BE2C (cell line): ENCODE results near the gene FCRL5.
"Not testable (repeated sequence)": the region's sequence is repeated elsewhere in the genome, so short reads cannot be mapped to it uniquely, and the experiment has no call there.

Experiments used
- DNase-seq: peaks from one replicate; pipeline ENCODE4 v3.0.0-alpha.2; 2020
- H3K27me3 ChIP-seq: fragments of 250-450 bp; sonication (Bioruptor Pico); 2 replicates; pipeline ENCODE4 v1.5.1; 2020; ENCODE audit warnings: mild to moderate bottlenecking
- H3K36me3 ChIP-seq: fragments of 250-450 bp; sonication (Bioruptor Pico); 2 replicates; pipeline ENCODE4 v1.5.1; 2020; ENCODE audit warnings: mild to moderate bottlenecking
- H3K4me1 ChIP-seq: fragments of 250-450 bp; sonication (Bioruptor Pico); 2 replicates; pipeline ENCODE4 v1.5.1; 2020
- H3K4me3 ChIP-seq: 2 replicates; pipeline ENCODE4 v1.5.1; 2011; ENCODE audit warnings: low read depth, low read length
- H3K9me3 ChIP-seq: fragments of 250-450 bp; sonication (Bioruptor Pico); 2 replicates; pipeline ENCODE4 v1.5.1; 2020
- CTCF ChIP-seq: IDR thresholded peaks from 2 replicates; pipeline ENCODE4 v1.5.1; 2012; ENCODE audit warnings: mild to moderate bottlenecking, low read depth, low read length

FCRL5 gene

GRCh38 chr1:157574836-157575235 is 22.5 kb upstream of the FCRL5 start:
- Histone ChIP-seq H3K27me3 (peaks cover 4% of the 10 kb centered on the region; the same call in 1 of the 2 replicates), H3K9me3 (no peaks in the 10 kb centered on the region), H3K4me1 (no peaks in the 10 kb centered on the region), H3K4me3 (no peak overlapping the region), H3K36me3 (no peaks in the 10 kb centered on the region)
- no peak for DNase-seq
- no peak for TF ChIP-seq CTCF

- Histone ChIP-seq H3K9me3 (no peaks in the 10 kb centered on the region), H3K4me3 (no peak overlapping the region), H3K36me3 (no peaks in the 10 kb centered on the region), H3K27me3 (no peaks in the 10 kb centered on the region), H3K4me1 (no peaks in the 10 kb centered on the region)
- no peak for DNase-seq
- no peak for TF ChIP-seq CTCF
Observed at GRCh38 chr1:157566484-157567300, 14.4 kb upstream of the FCRL5 start.

GRCh38 chr1:157562515-157562914 is 10.2 kb upstream of the FCRL5 start:
- no peak for DNase-seq
- no peak for TF ChIP-seq CTCF
- no peaks in the 10 kb centered on the region for H3K27me3 ChIP-seq
- H3K9me3 ChIP-seq = no peaks in the 10 kb centered on the region
- H3K36me3 ChIP-seq = no peaks in the 10 kb centered on the region
- H3K4me1 ChIP-seq = no peaks in the 10 kb centered on the region
- H3K4me3 ChIP-seq = no peak overlapping the region

- no peak for DNase-seq
- Histone ChIP-seq H3K36me3 (no peaks in the 10 kb centered on the region), H3K9me3 (no peaks in the 10 kb centered on the region), H3K4me1 (no peaks in the 10 kb centered on the region), H3K27me3 (no peaks in the 10 kb centered on the region), H3K4me3 (no peak overlapping the region)
- no peak for TF ChIP-seq CTCF
Observed at GRCh38 chr1:157558119-157558518, 5.8 kb upstream of the FCRL5 start.

- not testable (repeated sequence) for H3K27me3 ChIP-seq, H3K9me3 ChIP-seq, DNase-seq, H3K4me3 ChIP-seq, H3K4me1 ChIP-seq, H3K36me3 ChIP-seq
Observed at GRCh38 chr1:157548081-157548480, 4.2 kb downstream of the FCRL5 start.

GRCh38 chr1:157542676-157543075 is 9.6 kb downstream of the FCRL5 start:
- Histone ChIP-seq H3K9me3 (no peaks in the 10 kb centered on the region), H3K36me3 (no peaks in the 10 kb centered on the region), H3K27me3 (peaks cover 8% of the 10 kb centered on the region), H3K4me1 (no peaks in the 10 kb centered on the region), H3K4me3 (no peak overlapping the region)
- no peak for TF ChIP-seq CTCF
- no peak for DNase-seq

- TF ChIP-seq CTCF = no peak
- H3K36me3 ChIP-seq = no peaks in the 10 kb centered on the region
- DNase-seq = no peak
- H3K9me3 ChIP-seq = no peaks in the 10 kb centered on the region
- no peak overlapping the region for H3K4me3 ChIP-seq
- H3K27me3 ChIP-seq = peaks cover 10% of the 10 kb centered on the region
- H3K4me1 ChIP-seq = no peaks in the 10 kb centered on the region
Observed at GRCh38 chr1:157540852-157541251, 11.5 kb downstream of the FCRL5 start.
